ENCODE data around the gene C5orf24. TPM values are rescaled to one million over a fixed set of nuclear protein-coding genes. Genes with fewer than 3 reads are reported as not detected.

C5orf24 gene
- total and polyA plus RNA-seq, 2 experiments from 2014 or later = 36.4 to 41.2 TPM

GRCh38 chr5:134813827-134814226 lies 31.9 kb upstream of the C5orf24 start:
- TF ChIP-seq EZH2 (IDR thresholded peaks at IDR 0.05; ENCODE audit: insufficient read depth, poor library complexity, severe bottlenecking) = no peak
- TF ChIP-seq EZH2phosphoT487 (IDR thresholded peaks at IDR 0.05; ENCODE audit: insufficient read depth, low read depth) = no peak
- no peak for DNase-seq
- Histone ChIP-seq H3K4me3 (no peak overlapping the region), H3K4me1 (ENCODE audit: insufficient read depth) (no peaks in the 10 kb centered on the region), H3F3A (ENCODE audit: insufficient read depth) (0 out of 2 replicates have a peak, but pooled peaks cover 6% of the 10 kb centered on the region), H3K36me3 (ENCODE audit: low read depth) (peaks cover 55% of the 10 kb centered on the region), H3K27me3 (replicated peaks; ENCODE audit: insufficient read depth) (no peaks in the 10 kb centered on the region), H3K9me2 (ENCODE audit: insufficient read depth) (no peaks in the 10 kb centered on the region), H4K20me1 (ENCODE audit: insufficient read depth) (no peaks in the 10 kb centered on the region), H3K27ac (no peak overlapping the region), H3K9me3 (ENCODE audit: low read depth) (no peaks in the 10 kb centered on the region), H3K79me2 (ENCODE audit: insufficient read depth) (no peaks in the 10 kb centered on the region), H3K9ac (no peak overlapping the region), H3K4me2 (ENCODE audit: unreplicated experiment) (no peak overlapping the region), H2AFZ (no peak overlapping the region)
- in situ Hi-C loops (cut with MboI) = no loop called here

- no peaks in the 10 kb centered on the region for H3K4me1 ChIP-seq (ENCODE audit: insufficient read depth)
- H3K9me3 ChIP-seq (ENCODE audit: low read depth) = no peaks in the 10 kb centered on the region
- no peak for TF ChIP-seq EZH2 (IDR thresholded peaks at IDR 0.05; ENCODE audit: insufficient read depth, poor library complexity, severe bottlenecking)
- no peak for DNase-seq
- in situ Hi-C loops (cut with MboI) = no loop called here
- H3K27ac ChIP-seq = no peak overlapping the region
- no peak overlapping the region for H3K4me2 ChIP-seq (ENCODE audit: unreplicated experiment)
- H3F3A ChIP-seq (ENCODE audit: insufficient read depth) = 0 out of 2 replicates have a peak, but pooled peaks cover 6% of the 10 kb centered on the region
- H3K4me3 ChIP-seq = no peak overlapping the region
- H4K20me1 ChIP-seq (ENCODE audit: insufficient read depth) = no peaks in the 10 kb centered on the region
- H3K79me2 ChIP-seq (ENCODE audit: insufficient read depth) = no peaks in the 10 kb centered on the region
- H3K36me3 ChIP-seq (ENCODE audit: low read depth) = peaks cover 53% of the 10 kb centered on the region
- WGBS, 2 experiments (ENCODE audit: low coverage in 1 of 2, low lambda C conversion rate in 2 of 2, missing lambda C conversion rate in 2 of 2) = 93 to 97% methylated on average over 4 of the region's 4 CpGs
- no peak overlapping the region for H2AFZ ChIP-seq
- no peak overlapping the region for H3K9ac ChIP-seq
- no peaks in the 10 kb centered on the region for H3K9me2 ChIP-seq (ENCODE audit: insufficient read depth)
- no peaks in the 10 kb centered on the region for H3K27me3 ChIP-seq (replicated peaks; ENCODE audit: insufficient read depth)
These were observed 28.8 kb upstream of the C5orf24 start for GRCh38 chr5:134817006-134817405.

- Histone ChIP-seq H3K4me1 (ENCODE audit: insufficient read depth) (no peaks in the 10 kb centered on the region), H3K27me3 (replicated peaks; ENCODE audit: insufficient read depth) (no peaks in the 10 kb centered on the region), H3K27ac (no peak overlapping the region), H3K9me2 (ENCODE audit: insufficient read depth) (no peaks in the 10 kb centered on the region), H4K20me1 (ENCODE audit: insufficient read depth) (no peaks in the 10 kb centered on the region), H3K4me3 (no peak overlapping the region), H2AFZ (no peak overlapping the region), H3K9ac (no peak overlapping the region), H3F3A (ENCODE audit: insufficient read depth) (0 out of 2 replicates have a peak, but pooled peaks cover 6% of the 10 kb centered on the region), H3K79me2 (ENCODE audit: insufficient read depth) (no peaks in the 10 kb centered on the region), H3K4me2 (ENCODE audit: unreplicated experiment) (no peak overlapping the region), H3K36me3 (ENCODE audit: low read depth) (peaks cover 53% of the 10 kb centered on the region), H3K9me3 (ENCODE audit: low read depth) (no peaks in the 10 kb centered on the region)
- in situ Hi-C loops (cut with MboI) = no loop called here
- no peak for TF ChIP-seq EZH2phosphoT487 (IDR thresholded peaks at IDR 0.05; ENCODE audit: insufficient read depth, low read depth)
- no peak for TF ChIP-seq EZH2 (IDR thresholded peaks at IDR 0.05; ENCODE audit: insufficient read depth, poor library complexity, severe bottlenecking)
- no peak for DNase-seq
- 92% methylated on average over 4 of the region's 4 CpGs for WGBS, 2 experiments (ENCODE audit: low coverage in 1 of 2, low lambda C conversion rate in 2 of 2, missing lambda C conversion rate in 2 of 2)
These were observed 27.0 kb upstream of the C5orf24 start for GRCh38 chr5:134818776-134819175.

- Histone ChIP-seq H3K27me3 (replicated peaks; ENCODE audit: insufficient read depth) (no peaks in the 10 kb centered on the region), H3K9me3 (ENCODE audit: low read depth) (no peaks in the 10 kb centered on the region), H3K9ac (no peak overlapping the region), H3K4me3 (no peak overlapping the region), H3K36me3 (ENCODE audit: low read depth) (peaks cover 52% of the 10 kb centered on the region), H3F3A (ENCODE audit: insufficient read depth) (0 out of 2 replicates have a peak, but pooled peaks cover 6% of the 10 kb centered on the region), H3K4me2 (ENCODE audit: unreplicated experiment) (no peak overlapping the region), H3K9me2 (ENCODE audit: insufficient read depth) (no peaks in the 10 kb centered on the region), H3K79me2 (ENCODE audit: insufficient read depth) (no peaks in the 10 kb centered on the region), H2AFZ (no peak overlapping the region), H3K27ac (no peak overlapping the region), H4K20me1 (ENCODE audit: insufficient read depth) (no peaks in the 10 kb centered on the region), H3K4me1 (ENCODE audit: insufficient read depth) (no peaks in the 10 kb centered on the region)
- 75 to 81% methylated on average over 4 of the region's 4 CpGs for WGBS, 2 experiments (ENCODE audit: low coverage in 1 of 2, low lambda C conversion rate in 2 of 2, missing lambda C conversion rate in 2 of 2)
- no peak for DNase-seq
- in situ Hi-C loops (cut with MboI) = no loop called here
- TF ChIP-seq EZH2 (IDR thresholded peaks at IDR 0.05; ENCODE audit: insufficient read depth, poor library complexity, severe bottlenecking) (no peak), EZH2phosphoT487 (IDR thresholded peaks at IDR 0.05; ENCODE audit: insufficient read depth, low read depth) (no peak)
These were observed 26.3 kb upstream of the C5orf24 start for GRCh38 chr5:134819407-134819963.

DNA sequence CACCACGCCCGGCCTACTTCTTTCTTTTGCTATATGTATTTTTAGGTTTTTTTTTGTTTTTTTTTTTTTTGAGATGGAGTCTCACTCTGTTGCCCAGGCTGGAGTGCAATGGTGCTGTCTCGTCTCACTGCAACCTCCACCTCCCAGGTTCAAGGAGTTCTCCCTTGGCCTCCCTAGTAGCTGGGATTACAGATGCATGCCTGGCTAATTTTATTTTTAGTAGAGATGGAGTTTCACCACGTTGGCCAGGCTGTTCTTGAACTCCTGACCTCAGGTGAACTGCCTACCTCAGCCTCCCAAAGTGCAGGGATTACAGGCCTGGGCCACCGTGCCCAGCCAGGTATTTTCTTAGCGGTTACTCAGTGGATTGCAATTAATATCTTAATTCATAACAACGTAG lies 23.9 kb upstream of the C5orf24 start:
- Histone ChIP-seq H3K36me3 (ENCODE audit: low read depth) (peaks cover 46% of the 10 kb centered on the region), H3K27me3 (replicated peaks; ENCODE audit: insufficient read depth) (no peaks in the 10 kb centered on the region), H3K79me2 (ENCODE audit: insufficient read depth) (no peaks in the 10 kb centered on the region), H3K9me2 (ENCODE audit: insufficient read depth) (no peaks in the 10 kb centered on the region), H3K4me3 (no peak overlapping the region), H4K20me1 (ENCODE audit: insufficient read depth) (no peaks in the 10 kb centered on the region), H3K9me3 (ENCODE audit: low read depth) (no peaks in the 10 kb centered on the region), H3K4me1 (ENCODE audit: insufficient read depth) (no peaks in the 10 kb centered on the region), H3K27ac (no peak overlapping the region), H2AFZ (no peak overlapping the region), H3K9ac (no peak overlapping the region), H3F3A (ENCODE audit: insufficient read depth) (no peaks in the 10 kb centered on the region), H3K4me2 (ENCODE audit: unreplicated experiment) (no peak overlapping the region)
- in situ Hi-C loops (cut with MboI) = no loop called here
- DNase-seq = no peak
- TF ChIP-seq EZH2 (IDR thresholded peaks at IDR 0.05; ENCODE audit: insufficient read depth, poor library complexity, severe bottlenecking) = no peak
- no peak for TF ChIP-seq EZH2phosphoT487 (IDR thresholded peaks at IDR 0.05; ENCODE audit: insufficient read depth, low read depth)
- 96 to 99% methylated on average over 7 of the region's 7 CpGs for WGBS, 2 experiments (ENCODE audit: low coverage in 1 of 2, low lambda C conversion rate in 2 of 2, missing lambda C conversion rate in 2 of 2)
